ENCODE measurements around the gene ZNF266.

ZNF266 gene

GRCh38 chr19:9456018-9456689 lies 20.8 kb upstream of the ZNF266 start:
- Histone ChIP-seq H3K79me2 (ENCODE audit: control insufficient read depth, insufficient read depth, low read length) (no peaks in the 10 kb centered on the region), H3K56ac (ENCODE audit: low read length) (no peak overlapping the region), H3K18ac (ENCODE audit: low read length) (no peak overlapping the region), H3K27ac (ENCODE audit: low read depth, low read length) (no peak overlapping the region), H2BK120ac (ENCODE audit: low read depth, low read length) (no peak overlapping the region), H2BK5ac (ENCODE audit: low read length) (no peak overlapping the region), H3K4ac (ENCODE audit: low read depth, low read length) (no peak overlapping the region), H3K23ac (ENCODE audit: low read length) (no peak overlapping the region), H3K9ac (ENCODE audit: low read length) (no peak overlapping the region), H2AK5ac (ENCODE audit: low read length) (no peak overlapping the region), H3K4me2 (ENCODE audit: low read length) (no peak overlapping the region), H3K4me3 (ENCODE audit: low read length) (no peak overlapping the region), H3K27me3 (ENCODE audit: insufficient read depth, low read length, poor library complexity) (no peaks in the 10 kb centered on the region), H3K36me3 (ENCODE audit: control insufficient read depth, insufficient read depth, low read length) (no peaks in the 10 kb centered on the region), H4K8ac (ENCODE audit: low read depth, low read length) (no peak overlapping the region), H4K5ac (ENCODE audit: low read length) (no peak overlapping the region), H3K79me1 (ENCODE audit: low read length) (no peaks in the 10 kb centered on the region), H2BK15ac (replicated peaks; ENCODE audit: low read depth) (no peak overlapping the region), H3K4me1 (ENCODE audit: control insufficient read depth, low read depth, low read length) (no peaks in the 10 kb centered on the region)
- DNase-seq = no peak
- no CpG with 5 or more reads among the region's 13 CpGs for WGBS (ENCODE audit: extremely low coverage, insufficient coverage, low lambda C conversion rate)

- no peak overlapping the region for H3K23ac ChIP-seq (ENCODE audit: low read length)
- H3K79me1 ChIP-seq (ENCODE audit: low read length) = no peaks in the 10 kb centered on the region
- no CpG with 5 or more reads among the region's 4 CpGs for WGBS (ENCODE audit: extremely low coverage, insufficient coverage, low lambda C conversion rate)
- no peaks in the 10 kb centered on the region for H3K36me3 ChIP-seq (ENCODE audit: control insufficient read depth, insufficient read depth, low read length)
- no peaks in the 10 kb centered on the region for H3K27me3 ChIP-seq (ENCODE audit: insufficient read depth, low read length, poor library complexity)
- no peak overlapping the region for H3K4me2 ChIP-seq (ENCODE audit: low read length)
- no peaks in the 10 kb centered on the region for H3K4me1 ChIP-seq (ENCODE audit: control insufficient read depth, low read depth, low read length)
- no peak overlapping the region for H2AK5ac ChIP-seq (ENCODE audit: low read length)
- H3K4ac ChIP-seq (ENCODE audit: low read depth, low read length) = no peak overlapping the region
- DNase-seq = no peak
- H3K9ac ChIP-seq (ENCODE audit: low read length) = no peak overlapping the region
- H2BK120ac ChIP-seq (ENCODE audit: low read depth, low read length) = no peak overlapping the region
- no peak overlapping the region for H3K18ac ChIP-seq (ENCODE audit: low read length)
- H3K56ac ChIP-seq (ENCODE audit: low read length) = no peak overlapping the region
- H3K79me2 ChIP-seq (ENCODE audit: control insufficient read depth, insufficient read depth, low read length) = no peaks in the 10 kb centered on the region
- no peak overlapping the region for H4K5ac ChIP-seq (ENCODE audit: low read length)
- no peak overlapping the region for H3K27ac ChIP-seq (ENCODE audit: low read depth, low read length)
- H2BK5ac ChIP-seq (ENCODE audit: low read length) = no peak overlapping the region
- no peak overlapping the region for H4K8ac ChIP-seq (ENCODE audit: low read depth, low read length)
- no peak overlapping the region for H2BK15ac ChIP-seq (replicated peaks; ENCODE audit: low read depth)
- H3K4me3 ChIP-seq (ENCODE audit: low read length) = no peak overlapping the region
Measured at GRCh38 chr19:9453953-9454352, 18.6 kb upstream of the ZNF266 start.

DNA sequence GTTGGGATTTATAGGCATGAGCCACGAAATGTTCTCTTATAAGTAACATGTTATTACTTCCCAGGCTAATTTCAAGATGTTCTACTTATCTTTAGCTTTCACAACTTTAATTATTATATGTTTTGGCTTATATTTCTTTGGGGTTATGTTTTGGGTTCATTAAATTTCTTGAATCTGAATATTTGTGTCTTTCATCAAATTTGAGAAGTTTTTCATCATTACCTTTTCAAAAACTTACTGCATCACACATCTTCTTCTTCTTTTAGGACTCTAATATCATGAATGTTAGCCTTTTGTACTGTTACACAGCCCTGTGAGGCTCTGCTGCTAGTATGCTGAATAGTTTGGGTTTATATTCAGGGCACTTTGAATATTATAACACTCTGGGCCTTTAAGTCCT lies 9.7 kb upstream of the ZNF266 start:
- Histone ChIP-seq H3K79me1 (ENCODE audit: low read length) (no peaks in the 10 kb centered on the region), H2BK5ac (ENCODE audit: low read length) (no peak overlapping the region), H4K8ac (ENCODE audit: low read depth, low read length) (no peak overlapping the region), H3K23ac (ENCODE audit: low read length) (no peak overlapping the region), H3K18ac (ENCODE audit: low read length) (no peak overlapping the region), H3K4me3 (ENCODE audit: low read length) (no peak overlapping the region), H3K27ac (ENCODE audit: low read depth, low read length) (no peak overlapping the region), H2BK15ac (replicated peaks; ENCODE audit: low read depth) (no peak overlapping the region), H3K4me2 (ENCODE audit: low read length) (no peak overlapping the region), H2AK5ac (ENCODE audit: low read length) (no peak overlapping the region), H4K5ac (ENCODE audit: low read length) (no peak overlapping the region), H3K27me3 (ENCODE audit: insufficient read depth, low read length, poor library complexity) (no peaks in the 10 kb centered on the region), H2BK120ac (ENCODE audit: low read depth, low read length) (no peak overlapping the region), H3K56ac (ENCODE audit: low read length) (no peak overlapping the region), H3K4ac (ENCODE audit: low read depth, low read length) (no peak overlapping the region), H3K36me3 (ENCODE audit: control insufficient read depth, insufficient read depth, low read length) (no peaks in the 10 kb centered on the region), H3K4me1 (ENCODE audit: control insufficient read depth, low read depth, low read length) (no peaks in the 10 kb centered on the region), H3K79me2 (ENCODE audit: control insufficient read depth, insufficient read depth, low read length) (no peaks in the 10 kb centered on the region), H3K9ac (ENCODE audit: low read length) (no peak overlapping the region)
- WGBS (ENCODE audit: extremely low coverage, insufficient coverage, low lambda C conversion rate) = no CpG with 5 or more reads among the region's 1 CpG
- no peak for DNase-seq

DNA sequence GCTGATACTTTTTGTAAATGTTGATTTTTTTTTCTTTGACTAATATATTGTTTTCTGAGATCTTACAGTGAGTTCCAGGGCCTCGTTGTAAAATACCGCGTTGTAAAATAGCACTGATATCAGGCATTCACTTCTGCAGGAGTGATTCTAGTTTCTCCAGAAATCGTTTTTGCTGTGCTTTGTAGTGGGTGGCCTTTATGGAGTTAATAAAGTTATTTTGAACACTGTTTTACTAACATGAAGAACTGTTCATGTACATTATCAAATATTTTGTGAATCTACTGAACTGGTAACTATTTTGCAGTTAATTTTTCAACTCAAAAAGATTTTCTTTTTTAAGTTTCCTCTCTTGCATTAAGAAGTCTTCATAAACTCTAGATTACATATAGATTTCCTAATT lies 985 bp upstream of the ZNF266 start:
- Histone ChIP-seq H3K4me3 (ENCODE audit: low read length) (no peak overlapping the region), H2BK5ac (ENCODE audit: low read length) (no peak overlapping the region)
- WGBS (ENCODE audit: extremely low coverage, insufficient coverage, low lambda C conversion rate) = no CpG with 5 or more reads among the region's 4 CpGs

DNA sequence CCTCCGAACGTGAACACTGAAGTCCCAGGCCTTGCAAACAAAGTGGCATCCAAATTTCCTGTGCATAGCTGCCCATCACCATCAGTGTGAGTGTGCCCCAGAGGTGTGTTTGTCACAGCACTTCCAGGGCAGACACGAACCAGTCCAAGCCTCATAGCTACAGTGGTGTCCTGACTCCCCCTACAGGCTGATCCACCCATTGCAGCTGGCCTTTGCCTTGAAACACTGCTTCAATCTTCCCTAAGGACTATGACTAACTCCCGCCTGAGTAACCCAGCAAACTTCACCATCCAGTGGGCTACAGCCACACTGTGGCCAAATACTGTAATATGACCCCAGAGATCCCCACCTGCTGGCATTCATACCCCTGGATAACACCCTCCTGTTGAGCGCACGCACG lies 3.9 kb downstream of the ZNF266 start:
- peaks cover 1% of the 10 kb centered on the region for H3K79me1 ChIP-seq (ENCODE audit: low read length)
- no peak overlapping the region for H2BK5ac ChIP-seq (ENCODE audit: low read length)
- H4K8ac ChIP-seq (ENCODE audit: low read depth, low read length) = no peak overlapping the region
- no peaks in the 10 kb centered on the region for H3K79me2 ChIP-seq (ENCODE audit: control insufficient read depth, insufficient read depth, low read length)
- H3K4me2 ChIP-seq (ENCODE audit: low read length) = no peak overlapping the region
- H2AK5ac ChIP-seq (ENCODE audit: low read length) = no peak overlapping the region
- H2BK120ac ChIP-seq (ENCODE audit: low read depth, low read length) = no peak overlapping the region
- H3K9ac ChIP-seq (ENCODE audit: low read length) = no peak overlapping the region
- no peak overlapping the region for H4K5ac ChIP-seq (ENCODE audit: low read length)
- H3K27ac ChIP-seq (ENCODE audit: low read depth, low read length) = no peak overlapping the region
- H2BK15ac ChIP-seq (replicated peaks; ENCODE audit: low read depth) = no peak overlapping the region
- H3K18ac ChIP-seq (ENCODE audit: low read length) = no peak overlapping the region
- no CpG with 5 or more reads among the region's 7 CpGs for whole genome bisulfite sequencing (ENCODE audit: extremely low coverage, insufficient coverage, low lambda C conversion rate)
- H3K36me3 ChIP-seq (ENCODE audit: control insufficient read depth, insufficient read depth, low read length) = no peaks in the 10 kb centered on the region
- H3K27me3 ChIP-seq (ENCODE audit: insufficient read depth, low read length, poor library complexity) = no peaks in the 10 kb centered on the region
- no peak overlapping the region for H3K4ac ChIP-seq (ENCODE audit: low read depth, low read length)
- no peak overlapping the region for H3K4me3 ChIP-seq (ENCODE audit: low read length)
- peak; percentile 83 for DNase-seq
- no peak overlapping the region for H3K56ac ChIP-seq (ENCODE audit: low read length)
- no peak overlapping the region for H3K23ac ChIP-seq (ENCODE audit: low read length)
- no peaks in the 10 kb centered on the region for H3K4me1 ChIP-seq (ENCODE audit: control insufficient read depth, low read depth, low read length)

More for the DNA sequence above, 985 bp upstream of the ZNF266 start:
- no peak overlapping the region for H3K56ac ChIP-seq (ENCODE audit: low read length)
- no peak overlapping the region for H3K4ac ChIP-seq (ENCODE audit: low read depth, low read length)
- no peaks in the 10 kb centered on the region for H3K4me1 ChIP-seq (ENCODE audit: control insufficient read depth, low read depth, low read length)
- no peak overlapping the region for H4K5ac ChIP-seq (ENCODE audit: low read length)
- no peak overlapping the region for H3K23ac ChIP-seq (ENCODE audit: low read length)
- no peak for DNase-seq
- H4K8ac ChIP-seq (ENCODE audit: low read depth, low read length) = no peak overlapping the region
- H3K18ac ChIP-seq (ENCODE audit: low read length) = no peak overlapping the region
- no peak overlapping the region for H2AK5ac ChIP-seq (ENCODE audit: low read length)
- no peak overlapping the region for H3K27ac ChIP-seq (ENCODE audit: low read depth, low read length)
- no peaks in the 10 kb centered on the region for H3K27me3 ChIP-seq (ENCODE audit: insufficient read depth, low read length, poor library complexity)
- H3K36me3 ChIP-seq (ENCODE audit: control insufficient read depth, insufficient read depth, low read length) = no peaks in the 10 kb centered on the region
- no peaks in the 10 kb centered on the region for H3K79me2 ChIP-seq (ENCODE audit: control insufficient read depth, insufficient read depth, low read length)
- no peak overlapping the region for H2BK15ac ChIP-seq (replicated peaks; ENCODE audit: low read depth)
- no peaks in the 10 kb centered on the region for H3K79me1 ChIP-seq (ENCODE audit: low read length)
- no peak overlapping the region for H3K4me2 ChIP-seq (ENCODE audit: low read length)
- no peak overlapping the region for H2BK120ac ChIP-seq (ENCODE audit: low read depth, low read length)
- H3K9ac ChIP-seq (ENCODE audit: low read length) = no peak overlapping the region

- no peak overlapping the region for H3K23ac ChIP-seq (ENCODE audit: low read length)
- no peak overlapping the region for H3K4ac ChIP-seq (ENCODE audit: low read depth, low read length)
- no peak overlapping the region for H4K8ac ChIP-seq (ENCODE audit: low read depth, low read length)
- H3K56ac ChIP-seq (ENCODE audit: low read length) = no peak overlapping the region
- H2BK15ac ChIP-seq (replicated peaks; ENCODE audit: low read depth) = no peak overlapping the region
- H3K27me3 ChIP-seq (ENCODE audit: insufficient read depth, low read length, poor library complexity) = no peaks in the 10 kb centered on the region
- no peak for DNase-seq
- H3K4me2 ChIP-seq (ENCODE audit: low read length) = no peak overlapping the region
- peaks cover 1% of the 10 kb centered on the region for H3K79me1 ChIP-seq (ENCODE audit: low read length)
- no peak overlapping the region for H2BK120ac ChIP-seq (ENCODE audit: low read depth, low read length)
- no peaks in the 10 kb centered on the region for H3K79me2 ChIP-seq (ENCODE audit: control insufficient read depth, insufficient read depth, low read length)
- H3K27ac ChIP-seq (ENCODE audit: low read depth, low read length) = no peak overlapping the region
- no peaks in the 10 kb centered on the region for H3K4me1 ChIP-seq (ENCODE audit: control insufficient read depth, low read depth, low read length)
- H3K18ac ChIP-seq (ENCODE audit: low read length) = no peak overlapping the region
- H4K5ac ChIP-seq (ENCODE audit: low read length) = no peak overlapping the region
- H2BK5ac ChIP-seq (ENCODE audit: low read length) = no peak overlapping the region
- WGBS (ENCODE audit: extremely low coverage, insufficient coverage, low lambda C conversion rate) = no CpG with 5 or more reads among the region's 1 CpG
- no peak overlapping the region for H3K4me3 ChIP-seq (ENCODE audit: low read length)
- no peak overlapping the region for H3K9ac ChIP-seq (ENCODE audit: low read length)
- no peaks in the 10 kb centered on the region for H3K36me3 ChIP-seq (ENCODE audit: control insufficient read depth, insufficient read depth, low read length)
- no peak overlapping the region for H2AK5ac ChIP-seq (ENCODE audit: low read length)
Measured at GRCh38 chr19:9430444-9430843, 4.9 kb downstream of the ZNF266 start.
